ENCODE results near the gene RANBP10. TPM values are rescaled to one million over a fixed set of nuclear protein-coding genes. Genes with fewer than 3 reads are reported as not detected.

RANBP10 gene
- total RNA-seq, 1 experiment from 2014 or later, result 15.6 TPM

GRCh38 chr16:67841816-67842508, 35.6 kb upstream of the RANBP10 start, which contains the start of gene THAP11:
TSS of gene THAP11 (plus strand) at chr16:67842320. CDS start at chr16:67842555, 235 bp downstream.
- Mint-ChIP-seq H3K9me3 (no peaks in the 10 kb centered on the region), H3K27ac (peak within 1 kb of the TSS; percentile 95 to 99 (median 97)), H3K4me3 (peak within 1 kb of the TSS; percentile 90 to 93), H3K27me3 (ENCODE audit: low read depth) (no peaks in the 10 kb centered on the region), H3K4me1 (peaks cover 36 to 42% of the 10 kb centered on the region in 2 experiments), H3K36me3 (ENCODE audit: insufficient read depth in 1 of 3, low read depth in 3 of 3) (peaks cover 0 to 7% (median 4%) of the 10 kb centered on the region in 3 experiments; a peak in 4 of 7 replicates)
- no peaks in the 10 kb centered on the region for H4K20me1 ChIP-seq (ENCODE audit: control insufficient read depth, insufficient read depth, insufficient read length)
- H3K4me1 ChIP-seq (ENCODE audit: insufficient read depth, low read length), result peaks cover 10% of the 10 kb centered on the region; the same call in 1 of the 2 replicates
- DNase-seq, result peak; percentile 97
- no peaks in the 10 kb centered on the region for H3K79me1 ChIP-seq (ENCODE audit: insufficient read depth, low read depth, low read length, poor library complexity, severe bottlenecking)
- H2BK15ac ChIP-seq (ENCODE audit: low read depth, low read length), result no peak within 1 kb of the TSS
- no peak within 1 kb of the TSS for H2AK5ac ChIP-seq (ENCODE audit: insufficient read length, low read length)
- H4K5ac ChIP-seq (ENCODE audit: insufficient read length, low read depth, low read length), result no peak within 1 kb of the TSS
- no peak within 1 kb of the TSS for H3K27ac ChIP-seq (ENCODE audit: insufficient read length, low read depth, low read length)
- no CpG with 5 or more reads among the region's 83 CpGs for WGBS (ENCODE audit: extremely low coverage, insufficient read length, low lambda C conversion rate)
- no peak within 1 kb of the TSS for H4K91ac ChIP-seq (ENCODE audit: insufficient read length, low read depth, low read length)
- H3K23me2 ChIP-seq (ENCODE audit: insufficient read length, low read depth, low read length, poor library complexity, severe bottlenecking), result peaks cover 14% of the 10 kb centered on the region
- no peak within 1 kb of the TSS for H3K4ac ChIP-seq (ENCODE audit: low read depth, low read length)
- peak within 1 kb of the TSS; percentile 91 for H3K18ac ChIP-seq (ENCODE audit: insufficient read length, low read depth, low read length)
- H3K23ac ChIP-seq (ENCODE audit: insufficient read length, low read depth, low read length), result no peak within 1 kb of the TSS
- H2BK20ac ChIP-seq (ENCODE audit: low read depth, low read length, poor library complexity, severe bottlenecking), result no peak within 1 kb of the TSS
- H2BK5ac ChIP-seq (ENCODE audit: insufficient read length, low read length), result no peak within 1 kb of the TSS
- no peak within 1 kb of the TSS for H4K8ac ChIP-seq (replicated peaks; ENCODE audit: insufficient read length, low read depth, low read length)
- H3T11ph ChIP-seq (ENCODE audit: low read length), result no peak within 1 kb of the TSS
- H3K4me2 ChIP-seq (ENCODE audit: insufficient read depth, insufficient read length, low read length), result peak within 1 kb of the TSS; percentile 85
- H2BK120ac ChIP-seq (ENCODE audit: low read depth, low read length, poor library complexity, severe bottlenecking), result no peak within 1 kb of the TSS
- no peaks in the 10 kb centered on the region; the same call in 1 of the 2 replicates for H3K79me2 ChIP-seq (ENCODE audit: insufficient read depth, low read length)
- H2AFZ ChIP-seq (ENCODE audit: low read length), result no peak within 1 kb of the TSS
- H3K56ac ChIP-seq (ENCODE audit: insufficient read length, low read depth, low read length), result no peak within 1 kb of the TSS
- H3K9me3 ChIP-seq (ENCODE audit: control insufficient read depth, low read depth, low read length), result no peaks in the 10 kb centered on the region
- peak within 1 kb of the TSS; percentile 73 for H3K9ac ChIP-seq (ENCODE audit: extremely low read depth, insufficient read length, low read length)
- no peak within 1 kb of the TSS for H2BK12ac ChIP-seq (ENCODE audit: insufficient read length, low read depth, low read length)
- H3K14ac ChIP-seq (ENCODE audit: insufficient read depth, low read length), result peak within 1 kb of the TSS; percentile 85
- peak; percentile 79 for TF ChIP-seq CTCF (conservative IDR thresholded peaks at IDR 0.05)
- H3K27me3 ChIP-seq (ENCODE audit: insufficient read depth, low read length), result no peaks in the 10 kb centered on the region
